Colonic mucosa (tissue), 4 donors: ENCODE data around the gene MYH4. TPM values are rescaled to one million over a fixed set of nuclear protein-coding genes. Genes with fewer than 3 reads are reported as not detected.

Source experiments
- DNase-seq: peaks from one replicate; pipeline ENCODE4 v3.0.0-alpha.2; 2020
- H3K27ac ChIP-seq: fragments of 200-600 bp; one replicate; pipeline ENCODE4 v1.8.0; 2021
- H3K27me3 ChIP-seq: fragments of 200-600 bp; one replicate; pipeline ENCODE4 v1.8.0; 2021
- H3K36me3 ChIP-seq: fragments of 200-600 bp; one replicate; pipeline ENCODE4 v1.8.0; 2021
- H3K4me1 ChIP-seq: fragments of 200-600 bp; one replicate; pipeline ENCODE4 v1.8.0; 2021; ENCODE audit warnings: mild to moderate bottlenecking
- H3K4me3 ChIP-seq: fragments of 200-600 bp; one replicate; pipeline ENCODE4 v1.8.0; 2021
- H3K9ac ChIP-seq, 2 donors: one replicate each; pipeline ENCODE4 v1.7.0; 2013; ENCODE audit warnings: control low read depth in 2 of 2, low read depth in 2 of 2, low read length in 2 of 2
- H3K9me3 ChIP-seq: fragments of 200-600 bp; one replicate; pipeline ENCODE4 v1.8.0; 2021
- CTCF ChIP-seq: fragments of 200-600 bp; IDR thresholded peaks from one replicate; pipeline ENCODE4 v1.8.0; 2022; ENCODE audit warnings: antibody characterized with exemption, mild to moderate bottlenecking
- intact Hi-C: fragments of 100-400 bp; cut with DNase I; formaldehyde crosslinking; loops from one replicate; pipeline ENCODE4 v1.14.1; 2022
- total RNA-seq, 2 donors: library from RNA; stranded (reverse); fragmentation: NEBNext Ultra II Directional in 1 of 2; extraction: Animal tissue kit (Norgen Biotek cat#: 25700) in 1 of 2; gene quantifications; one replicate each; pipeline ENCODE4 v1.2.1, GENCODE V29; 2021
- donor health status: healthy.
- donor health status: DM: no; HTN: no; CAD: no.
- donor health status: DM: no; HTN: no; CAD: no.

The MYH4 gene
- total RNA-seq, 2 donors from 2014 or later = not detected

GRCh38 chr17:10403589-10403988 is 65.8 kb downstream of the MYH4 start:
- no peak overlapping the region for H3K9ac ChIP-seq
- H3K36me3 ChIP-seq = no peaks in the 10 kb centered on the region
- H3K27me3 ChIP-seq = no peaks in the 10 kb centered on the region
- DNase-seq = peak; percentile 58
- no peak for TF ChIP-seq CTCF
- no peaks in the 10 kb centered on the region for H3K4me1 ChIP-seq
- H3K27ac ChIP-seq = no peak overlapping the region
- no peaks in the 10 kb centered on the region for H3K9me3 ChIP-seq
- intact Hi-C loops = no loop called here
- no peak overlapping the region for H3K4me3 ChIP-seq

DNA sequence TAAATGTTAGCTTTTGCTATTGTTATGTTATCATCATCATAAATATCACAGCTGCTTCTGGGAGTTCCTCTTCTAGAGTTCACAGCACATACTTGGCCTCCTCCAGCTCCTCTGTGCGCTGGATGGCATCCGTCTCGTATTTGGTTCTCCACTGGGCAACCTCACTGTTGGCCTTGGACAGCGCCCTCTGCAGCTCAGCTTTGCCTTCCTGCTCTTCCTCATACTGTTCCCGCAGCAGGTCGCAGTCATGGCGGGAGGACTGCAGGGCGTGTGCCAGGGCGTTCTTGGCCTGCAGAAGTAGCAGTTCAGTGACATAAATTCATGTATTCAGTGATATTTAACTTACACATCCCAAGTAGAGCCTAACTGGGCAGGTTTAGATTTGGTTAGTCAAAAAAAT is 71.0 kb downstream of the MYH4 start:
- Histone ChIP-seq H3K36me3 (no peaks in the 10 kb centered on the region), H3K9ac (no peak overlapping the region), H3K4me3 (no peak overlapping the region), H3K4me1 (no peaks in the 10 kb centered on the region), H3K27me3 (no peaks in the 10 kb centered on the region), H3K9me3 (no peaks in the 10 kb centered on the region), H3K27ac (no peak overlapping the region)
- intact Hi-C loops = no loop called here
- TF ChIP-seq CTCF = no peak
- no peak for DNase-seq

DNA sequence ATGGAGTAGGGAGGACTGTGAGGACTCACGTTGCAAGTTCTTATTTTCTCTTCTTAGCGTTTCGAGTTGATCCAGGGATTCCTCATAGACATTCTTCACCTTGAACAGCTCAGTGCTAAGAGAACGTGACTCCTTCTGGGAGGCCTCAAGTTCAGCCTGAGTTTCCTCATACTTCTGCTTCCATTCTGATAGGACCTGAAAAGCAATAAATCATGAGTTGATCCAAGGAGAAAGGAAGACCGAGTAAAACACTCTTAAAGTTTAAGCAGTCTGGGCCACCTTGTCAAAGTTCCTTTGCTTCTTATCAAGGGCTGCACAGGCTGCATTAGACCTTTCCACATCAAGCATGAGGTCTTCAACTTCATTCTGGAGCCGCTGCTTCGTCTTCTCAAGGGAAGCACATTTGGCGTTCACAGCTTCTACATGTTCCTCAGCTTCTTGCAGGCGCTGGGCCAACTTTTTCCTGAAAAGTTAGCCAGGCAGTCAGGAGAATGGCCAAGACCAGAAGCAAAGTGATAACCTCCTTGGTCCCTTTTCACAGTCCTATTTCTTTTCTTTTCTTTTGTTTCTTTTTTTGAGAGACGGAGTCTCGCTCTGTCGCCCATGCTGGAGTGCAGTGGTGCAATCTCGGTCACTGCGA is 72.7 kb downstream of the MYH4 start:
- no peaks in the 10 kb centered on the region for H3K4me1 ChIP-seq
- H3K4me3 ChIP-seq = no peak overlapping the region
- H3K27ac ChIP-seq = no peak overlapping the region
- TF ChIP-seq CTCF = no peak
- H3K9ac ChIP-seq = no peak overlapping the region
- H3K36me3 ChIP-seq = no peaks in the 10 kb centered on the region
- H3K9me3 ChIP-seq = no peaks in the 10 kb centered on the region
- DNase-seq = no peak
- intact Hi-C loops = no loop called here
- no peaks in the 10 kb centered on the region for H3K27me3 ChIP-seq

DNA sequence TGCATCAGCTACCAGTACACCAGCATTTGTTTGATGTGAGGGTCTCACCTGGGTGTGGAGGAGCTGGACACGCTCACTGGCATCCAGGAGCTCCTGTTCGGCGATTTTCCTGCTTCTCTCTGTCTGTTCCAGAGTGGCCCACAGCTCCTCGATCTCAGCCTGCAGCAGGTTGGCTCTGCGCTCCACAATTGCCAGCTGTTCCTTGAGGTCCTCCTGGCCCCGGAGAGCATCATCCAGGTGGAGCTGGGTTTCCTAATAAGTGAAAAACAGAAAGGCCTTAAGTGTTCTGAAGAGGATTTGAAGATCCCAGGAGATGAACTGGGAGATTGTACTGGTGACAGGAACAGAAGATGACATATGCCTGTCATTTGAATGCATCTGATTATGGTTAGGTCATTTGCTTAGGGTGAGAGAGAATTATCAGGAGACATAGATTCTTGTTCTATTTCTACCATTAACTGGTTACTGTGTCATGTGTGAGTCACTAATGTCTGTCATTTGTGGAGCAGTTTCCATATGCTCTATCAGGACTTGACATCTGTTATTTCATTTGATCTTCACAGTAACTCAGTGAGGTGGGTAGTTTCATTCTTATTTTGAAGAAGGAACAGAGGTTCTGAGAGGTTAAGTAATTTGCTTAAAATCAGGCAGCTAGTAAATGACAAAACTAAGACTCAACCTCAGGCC is 75.0 kb downstream of the MYH4 start:
- H3K4me3 ChIP-seq = no peak overlapping the region
- DNase-seq = no peak
- no peaks in the 10 kb centered on the region for H3K9me3 ChIP-seq
- no peak for TF ChIP-seq CTCF
- intact Hi-C loops = no loop called here
- no peaks in the 10 kb centered on the region for H3K27me3 ChIP-seq
- no peak overlapping the region for H3K27ac ChIP-seq
- H3K9ac ChIP-seq = no peak overlapping the region
- H3K4me1 ChIP-seq = no peaks in the 10 kb centered on the region
- H3K36me3 ChIP-seq = no peaks in the 10 kb centered on the region

Other genes with a start within 250 kb of the MYH4 start
- under 1 TPM in 1 of 2 donors, not detected in 1; 0.11 TPM for gene MYH13, start 96.6 kb downstream of the MYH4 start, total RNA-seq
- gene MYH8, start 47.6 kb downstream of the MYH4 start, total RNA-seq = not detected
- not detected for gene MYH1, start 49.0 kb upstream of the MYH4 start, total RNA-seq
- gene MYH2, start 80.1 kb upstream of the MYH4 start, total RNA-seq = under 1 TPM in 1 of 2 donors, not detected in 1; 0.48 TPM
- gene MYH3, start 187.8 kb upstream of the MYH4 start, total RNA-seq = 1 to 10 TPM; 1.3 to 1.7 TPM
- 10 to 100 TPM; 41.8 to 54.7 TPM for gene SCO1, start 228.0 kb upstream of the MYH4 start, total RNA-seq
- gene ADPRM, start 228.0 kb upstream of the MYH4 start, total RNA-seq = 1 to 10 TPM; 4.1 to 7.7 TPM